ENCODE results near the gene ZNF32. TPM values are rescaled to one million over a fixed set of nuclear protein-coding genes. Genes with fewer than 3 reads are reported as not detected.

Gene ZNF32
- total RNA-seq, 1 experiment from 2014 or later = 9.8 TPM

- Histone ChIP-seq H4K20me1 (ENCODE audit: insufficient read depth) (no peaks in the 10 kb centered on the region), H3F3A (ENCODE audit: insufficient read depth, low read depth) (no peaks in the 10 kb centered on the region), H3K27me3 (ENCODE audit: insufficient read depth, low read depth) (peaks cover 82% of the 10 kb centered on the region), H2AFZ (no peak overlapping the region), H3K27ac (no peak overlapping the region), H3K79me2 (ENCODE audit: low read depth) (no peaks in the 10 kb centered on the region), H3K36me3 (ENCODE audit: low read depth) (no peaks in the 10 kb centered on the region), H3K9me2 (ENCODE audit: insufficient read depth) (no peaks in the 10 kb centered on the region), H3K4me1 (replicated peaks; ENCODE audit: insufficient read depth) (no peaks in the 10 kb centered on the region), H3K4me3 (no peak overlapping the region), H3K4me2 (no peak overlapping the region), H3K9me3 (ENCODE audit: insufficient read depth, low read depth) (no peaks in the 10 kb centered on the region)
- ChIA-PET POLR2A (ENCODE audit: unreplicated experiment) (no interaction called here), CTCF (interaction anchor here (0.6 kb wide), 1 partner anchor 325 kb away, joined by 3 read pairs; no protein-coding TSS in a partner anchor)
- no TSS peak for BruUV-seq (replicated peaks)
- intact Hi-C loops (cut with micrococcal nuclease; ENCODE audit: unreplicated experiment) = no loop called here
- no peak for DNase-seq
- TF ChIP-seq EZH2 (IDR thresholded peaks at IDR 0.05; ENCODE audit: low read depth) (no peak), CTCF (conservative IDR thresholded peaks at IDR 0.05) (no peak)
These were observed 24.8 kb upstream of the ZNF32 start for GRCh38 chr10:43673471-43673870.

- no peaks in the 10 kb centered on the region for H3K79me2 ChIP-seq (ENCODE audit: low read depth)
- no peak overlapping the region for H3K27ac ChIP-seq
- no peaks in the 10 kb centered on the region for H3K4me1 ChIP-seq (replicated peaks; ENCODE audit: insufficient read depth)
- POLR2A ChIA-PET (ENCODE audit: unreplicated experiment) = no interaction called here
- no peak overlapping the region for H3K4me3 ChIP-seq
- H3K4me2 ChIP-seq = no peak overlapping the region
- CTCF ChIA-PET = no interaction called here
- TF ChIP-seq CTCF (conservative IDR thresholded peaks at IDR 0.05) (peak; percentile 93), EZH2 (IDR thresholded peaks at IDR 0.05; ENCODE audit: low read depth) (no peak)
- peaks cover 90% of the 10 kb centered on the region for H3K27me3 ChIP-seq (ENCODE audit: insufficient read depth, low read depth)
- intact Hi-C loops (cut with micrococcal nuclease; ENCODE audit: unreplicated experiment) = loop anchor here (1.0 kb wide), 3 partner anchors 639 to 1192 kb away; no protein-coding TSS in a partner anchor
- H3F3A ChIP-seq (ENCODE audit: insufficient read depth, low read depth) = no peaks in the 10 kb centered on the region
- no peak overlapping the region for H2AFZ ChIP-seq
- H3K9me3 ChIP-seq (ENCODE audit: insufficient read depth, low read depth) = no peaks in the 10 kb centered on the region
- DNase-seq = peak; percentile 40 to 61
- no peaks in the 10 kb centered on the region for H3K36me3 ChIP-seq (ENCODE audit: low read depth)
- H3K9me2 ChIP-seq (ENCODE audit: insufficient read depth) = no peaks in the 10 kb centered on the region
- no peaks in the 10 kb centered on the region for H4K20me1 ChIP-seq (ENCODE audit: insufficient read depth)
- no TSS peak for BruUV-seq (replicated peaks)
These were observed 23.2 kb upstream of the ZNF32 start for GRCh38 chr10:43671659-43672531.

- peaks cover 89% of the 10 kb centered on the region for H3K27me3 ChIP-seq (ENCODE audit: insufficient read depth, low read depth)
- no peak overlapping the region for H3K27ac ChIP-seq
- no peaks in the 10 kb centered on the region for H3F3A ChIP-seq (ENCODE audit: insufficient read depth, low read depth)
- no peaks in the 10 kb centered on the region for H3K79me2 ChIP-seq (ENCODE audit: low read depth)
- H2AFZ ChIP-seq = no peak overlapping the region
- BruUV-seq (replicated peaks) = no TSS peak
- intact Hi-C loops (cut with micrococcal nuclease; ENCODE audit: unreplicated experiment) = no loop called here
- no peaks in the 10 kb centered on the region for H3K9me2 ChIP-seq (ENCODE audit: insufficient read depth)
- H4K20me1 ChIP-seq (ENCODE audit: insufficient read depth) = no peaks in the 10 kb centered on the region
- H3K4me3 ChIP-seq = no peak overlapping the region
- CTCF ChIA-PET = interaction anchor here (0.6 kb wide), 1 partner anchor 743 kb away, joined by 4 read pairs; no protein-coding TSS in a partner anchor
- no peaks in the 10 kb centered on the region for H3K4me1 ChIP-seq (replicated peaks; ENCODE audit: insufficient read depth)
- H3K9me3 ChIP-seq (ENCODE audit: insufficient read depth, low read depth) = no peaks in the 10 kb centered on the region
- TF ChIP-seq EZH2 (IDR thresholded peaks at IDR 0.05; ENCODE audit: low read depth) = no peak
- H3K4me2 ChIP-seq = no peak overlapping the region
- H3K36me3 ChIP-seq (ENCODE audit: low read depth) = no peaks in the 10 kb centered on the region
- POLR2A ChIA-PET (ENCODE audit: unreplicated experiment) = no interaction called here
- no peak for DNase-seq
These were observed 20.7 kb upstream of the ZNF32 start for GRCh38 chr10:43669386-43669785.

Measured in PC-9 (cell line).